ENCODE data around the gene VPREB3. TPM values are rescaled to one million over a fixed set of nuclear protein-coding genes. Genes with fewer than 3 reads are reported as not detected.

Gene VPREB3
- total RNA-seq, 1 experiment from 2014 or later = 1.1 TPM

GRCh38 chr22:23778577-23778900, 24.3 kb upstream of the VPREB3 start:
- Histone ChIP-seq H3F3A (ENCODE audit: insufficient read depth, low read depth) (peaks cover 12% of the 10 kb centered on the region; the same call in 1 of the 2 replicates), H3K79me2 (ENCODE audit: low read depth) (no peaks in the 10 kb centered on the region), H3K36me3 (ENCODE audit: low read depth) (no peaks in the 10 kb centered on the region), H3K4me1 (replicated peaks; ENCODE audit: insufficient read depth) (peaks cover 16% of the 10 kb centered on the region), H3K4me2 (no peak overlapping the region), H2AFZ (no peak overlapping the region), H3K27ac (no peak overlapping the region), H3K9me2 (ENCODE audit: insufficient read depth) (no peaks in the 10 kb centered on the region), H3K9me3 (ENCODE audit: insufficient read depth, low read depth) (no peaks in the 10 kb centered on the region), H4K20me1 (ENCODE audit: insufficient read depth) (no peaks in the 10 kb centered on the region), H3K4me3 (no peak overlapping the region), H3K27me3 (ENCODE audit: insufficient read depth, low read depth) (no peaks in the 10 kb centered on the region)
- DNase-seq = no peak
- BruUV-seq (replicated peaks) = no TSS peak
- ChIA-PET POLR2A (ENCODE audit: unreplicated experiment) (no interaction called here), CTCF (no interaction called here)
- intact Hi-C loops (cut with micrococcal nuclease; ENCODE audit: unreplicated experiment) = no loop called here
- TF ChIP-seq EZH2 (IDR thresholded peaks at IDR 0.05; ENCODE audit: low read depth) (no peak), CTCF (conservative IDR thresholded peaks at IDR 0.05) (no peak)

- Histone ChIP-seq H3K27me3 (ENCODE audit: insufficient read depth, low read depth) (no peaks in the 10 kb centered on the region), H4K20me1 (ENCODE audit: insufficient read depth) (no peaks in the 10 kb centered on the region), H3K36me3 (ENCODE audit: low read depth) (no peaks in the 10 kb centered on the region), H3K9me3 (ENCODE audit: insufficient read depth, low read depth) (no peaks in the 10 kb centered on the region), H3K9me2 (ENCODE audit: insufficient read depth) (no peaks in the 10 kb centered on the region), H3K4me3 (no peak overlapping the region), H3K4me2 (no peak overlapping the region), H3K79me2 (ENCODE audit: low read depth) (no peaks in the 10 kb centered on the region), H3K27ac (no peak overlapping the region), H2AFZ (no peak overlapping the region), H3K4me1 (replicated peaks; ENCODE audit: insufficient read depth) (peaks cover 16% of the 10 kb centered on the region), H3F3A (ENCODE audit: insufficient read depth, low read depth) (peaks cover 17% of the 10 kb centered on the region; the same call in 1 of the 2 replicates)
- TF ChIP-seq EZH2 (IDR thresholded peaks at IDR 0.05; ENCODE audit: low read depth) (no peak), CTCF (conservative IDR thresholded peaks at IDR 0.05) (no peak)
- ChIA-PET POLR2A (ENCODE audit: unreplicated experiment) (interaction anchor here (0.6 kb wide), 1 partner anchor 1572 kb away, joined by 3 read pairs; no protein-coding TSS in a partner anchor), CTCF (no interaction called here)
- DNase-seq = no peak
- BruUV-seq (replicated peaks) = no TSS peak
- intact Hi-C loops (cut with micrococcal nuclease; ENCODE audit: unreplicated experiment) = no loop called here
Observed at GRCh38 chr22:23777776-23778576, 23.8 kb upstream of the VPREB3 start.

GRCh38 chr22:23775779-23776375, 21.7 kb upstream of the VPREB3 start:
- Histone ChIP-seq H3K4me1 (replicated peaks; ENCODE audit: insufficient read depth) (peaks cover 3% of the 10 kb centered on the region; the same call in 1 of the 2 replicates), H3K4me2 (no peak overlapping the region), H3K9me2 (ENCODE audit: insufficient read depth) (no peaks in the 10 kb centered on the region), H2AFZ (no peak overlapping the region), H3K9me3 (ENCODE audit: insufficient read depth, low read depth) (no peaks in the 10 kb centered on the region), H3F3A (ENCODE audit: insufficient read depth, low read depth) (peaks cover 22% of the 10 kb centered on the region; the same call in 1 of the 2 replicates), H3K4me3 (no peak overlapping the region), H3K27me3 (ENCODE audit: insufficient read depth, low read depth) (no peaks in the 10 kb centered on the region), H4K20me1 (ENCODE audit: insufficient read depth) (no peaks in the 10 kb centered on the region), H3K79me2 (ENCODE audit: low read depth) (no peaks in the 10 kb centered on the region), H3K27ac (no peak overlapping the region), H3K36me3 (ENCODE audit: low read depth) (no peaks in the 10 kb centered on the region)
- no peak for TF ChIP-seq EZH2 (IDR thresholded peaks at IDR 0.05; ENCODE audit: low read depth)
- no peak for TF ChIP-seq CTCF (conservative IDR thresholded peaks at IDR 0.05)
- DNase-seq = no peak
- intact Hi-C loops (cut with micrococcal nuclease; ENCODE audit: unreplicated experiment) = no loop called here
- BruUV-seq (replicated peaks) = no TSS peak
- ChIA-PET POLR2A (ENCODE audit: unreplicated experiment) (no interaction called here), CTCF (interaction anchor here (0.6 kb wide), 1 partner anchor 745 kb away, joined by 4 read pairs; no protein-coding TSS in a partner anchor)

All from PC-9 (cell line).